Germinal center (tissue), 1 donor: ENCODE measurements around the gene MAST4.

ENCODE experiments used
- DNase-seq: peaks from one replicate; pipeline ENCODE4 v3.0.0; 2012; ENCODE audit warnings: mixed read lengths, low spot score

The MAST4 gene

GRCh38 chr5:67190410-67190809 is 594.2 kb downstream of the MAST4 start:
- no peak for DNase-seq

- no peak for DNase-seq
Observed at GRCh38 chr5:67190861-67191260, 594.7 kb downstream of the MAST4 start.

- DNase-seq, result peak; percentile 54
Observed at GRCh38 chr5:67192719-67193438, 596.7 kb downstream of the MAST4 start.

GRCh38 chr5:67193439-67193807 is 597.2 kb downstream of the MAST4 start:
- no peak for DNase-seq

- no peak for DNase-seq
Observed at GRCh38 chr5:67194166-67194565, 598.0 kb downstream of the MAST4 start.

- DNase-seq, result no peak
Observed at GRCh38 chr5:67195406-67196275, 599.4 kb downstream of the MAST4 start.

GRCh38 chr5:67196537-67197059 is 600.4 kb downstream of the MAST4 start, which contains the start of gene CD180:
CD180 (minus strand) TSS chr5:67196799; CDS start chr5:67196641, 158 bp downstream.
- DNase-seq, result peak; percentile 32

- no peak for DNase-seq
Observed at GRCh38 chr5:67197536-67197935, 601.3 kb downstream of the MAST4 start.

- DNase-seq, result no peak
Observed at GRCh38 chr5:67198917-67199316, 602.7 kb downstream of the MAST4 start.

GRCh38 chr5:67199859-67200258 is 603.7 kb downstream of the MAST4 start:
- no peak for DNase-seq

- no peak for DNase-seq
Observed at GRCh38 chr5:67200809-67201562, 604.8 kb downstream of the MAST4 start.

GRCh38 chr5:67201897-67202549 is 605.8 kb downstream of the MAST4 start:
- DNase-seq, result no peak

- DNase-seq, result no peak
Observed at GRCh38 chr5:67202828-67203227, 606.6 kb downstream of the MAST4 start.

- no peak for DNase-seq
Observed at GRCh38 chr5:67203701-67204074, 607.5 kb downstream of the MAST4 start.

- DNase-seq, result no peak
Observed at GRCh38 chr5:67204821-67205220, 608.6 kb downstream of the MAST4 start.

- DNase-seq, result no peak
Observed at GRCh38 chr5:67205981-67206380, 609.8 kb downstream of the MAST4 start.

GRCh38 chr5:67206461-67206860 is 610.3 kb downstream of the MAST4 start:
- no peak for DNase-seq

GRCh38 chr5:67206929-67207328 is 610.7 kb downstream of the MAST4 start:
- DNase-seq, result peak; percentile 63

- no peak for DNase-seq
Observed at GRCh38 chr5:67208403-67208802, 612.2 kb downstream of the MAST4 start.

GRCh38 chr5:67209141-67209771 is 613.1 kb downstream of the MAST4 start:
- DNase-seq, result peak; percentile 77

GRCh38 chr5:67211926-67212325 is 615.7 kb downstream of the MAST4 start:
- no peak for DNase-seq
